GM19099 (cell line): Measurements from ENCODE around the gene ELMO1.

Experiments
- POLR2A ChIP-seq: IDR thresholded peaks from 3 replicates; pipeline ENCODE4 v1.6.1; 2011; ENCODE audit warnings: low read depth; ENCODE audit not compliant: insufficient read length; ENCODE audit errors: extremely low read depth

The ELMO1 gene

DNA sequence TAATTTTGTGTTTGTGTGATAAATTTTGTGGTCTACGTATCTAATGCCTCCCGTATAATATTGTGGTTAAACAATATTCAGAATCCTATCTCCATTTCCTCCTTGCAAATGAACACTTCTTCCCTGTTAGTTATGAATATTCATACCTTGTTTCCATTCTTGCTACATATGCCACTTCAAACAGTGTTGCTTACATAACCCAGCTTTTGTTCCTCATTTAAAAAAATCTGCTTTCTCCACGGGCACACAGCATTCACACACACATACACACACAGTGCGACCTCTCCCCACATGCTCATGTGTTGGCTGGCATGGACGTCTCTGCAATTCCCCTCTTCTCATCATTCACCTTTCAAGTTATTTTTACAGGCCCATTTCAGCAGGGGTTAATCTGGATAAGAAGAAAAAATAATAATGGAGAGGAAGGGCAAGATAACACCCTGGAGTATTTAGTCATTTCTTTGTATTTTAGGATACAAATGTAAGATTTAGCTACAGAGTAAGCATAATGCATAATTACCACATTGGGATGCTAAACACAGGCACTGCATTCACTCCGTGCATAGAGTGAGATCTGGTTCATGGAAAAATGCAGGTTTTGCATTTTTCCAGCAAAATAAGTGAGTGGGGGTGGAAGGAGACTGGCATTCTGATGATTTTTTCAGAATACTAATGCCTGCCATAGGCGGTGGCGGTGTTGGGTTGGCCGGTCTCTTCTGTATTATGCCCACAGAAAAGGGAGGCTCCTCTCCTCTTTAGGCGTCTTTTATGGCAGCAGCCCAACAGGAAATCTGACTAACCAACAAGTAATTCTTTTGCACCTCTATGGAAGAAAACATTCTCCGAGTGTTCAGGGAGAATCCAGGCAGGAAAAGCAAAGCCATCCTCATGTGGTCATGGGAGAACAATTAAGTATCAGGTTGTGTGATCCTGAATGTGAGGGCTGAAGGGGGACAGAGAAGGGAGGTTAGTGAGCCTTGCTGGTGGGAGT, 31.7 kb upstream of the ELMO1 start:
- TF ChIP-seq POLR2A = no peak

DNA sequence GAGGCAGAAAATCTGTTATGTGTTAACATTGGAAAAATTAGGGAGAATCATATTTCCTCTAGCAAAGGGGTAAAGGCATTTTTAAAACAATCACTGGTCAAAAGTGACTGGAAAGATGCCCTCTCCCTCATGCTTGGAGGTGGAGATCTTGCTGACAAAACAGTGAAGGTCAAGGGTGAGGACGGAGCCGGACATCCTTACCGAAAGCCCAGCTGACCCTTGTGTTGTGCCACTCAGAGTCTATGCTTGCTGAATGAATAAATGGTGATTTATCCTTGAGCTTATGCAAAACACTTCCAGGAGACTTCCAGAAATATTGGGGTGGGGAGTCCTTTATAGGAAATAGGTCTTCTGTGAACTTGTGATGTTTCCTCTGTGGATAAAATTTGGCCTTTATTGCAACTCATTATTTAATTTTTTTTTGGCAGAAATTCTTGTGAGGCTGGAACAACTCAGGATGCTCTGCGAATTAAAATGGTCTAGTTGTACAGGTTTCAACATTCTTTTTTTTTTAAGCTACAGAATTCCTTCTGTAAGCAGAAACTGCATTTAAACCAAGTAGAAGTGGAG, 28.3 kb upstream of the ELMO1 start:
- TF ChIP-seq POLR2A = no peak

- TF ChIP-seq POLR2A = no peak
These were observed 27.8 kb upstream of the ELMO1 start for GRCh38 chr7:37476428-37476827.

DNA sequence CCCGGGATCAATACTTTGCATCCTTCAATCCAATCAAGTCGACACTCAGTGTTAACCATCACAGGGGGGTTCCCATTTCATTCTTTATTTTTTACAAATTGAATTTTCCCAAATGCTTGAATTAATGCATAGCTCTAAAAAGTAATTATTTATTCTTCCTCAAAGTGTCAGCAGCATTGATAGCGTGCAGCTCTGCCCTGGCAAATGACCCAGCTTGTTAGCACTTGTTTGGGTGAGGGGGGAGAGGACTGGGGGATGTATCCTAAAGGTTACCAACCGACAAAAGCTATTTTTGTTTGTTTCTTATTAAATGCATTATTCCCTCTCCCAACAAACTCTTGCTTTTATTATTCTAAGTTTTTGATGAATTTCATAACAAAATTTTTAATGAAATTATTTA, 27.0 kb upstream of the ELMO1 start:
- TF ChIP-seq POLR2A = no peak

- no peak for TF ChIP-seq POLR2A
These were observed 23.0 kb upstream of the ELMO1 start for GRCh38 chr7:37471619-37472018.

DNA sequence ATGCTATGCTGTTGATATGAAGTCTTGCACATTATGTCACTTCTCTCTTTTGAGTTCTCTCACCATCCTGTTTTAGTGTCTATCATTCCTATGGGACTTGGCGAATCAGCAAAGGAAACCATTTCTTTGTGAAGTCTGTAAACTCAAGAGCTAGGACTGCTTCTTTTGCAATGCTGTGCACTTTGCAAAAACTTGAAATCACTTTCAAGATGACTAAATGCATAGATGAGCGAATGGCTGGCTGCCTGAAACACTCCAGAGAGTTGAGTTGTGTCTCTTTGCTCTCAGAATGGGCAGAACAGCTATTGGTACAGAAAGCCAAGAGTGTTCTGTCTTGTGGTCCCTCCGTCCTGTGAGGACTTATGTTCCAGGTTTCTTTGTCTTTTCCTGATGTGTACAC, 18.3 kb upstream of the ELMO1 start:
- TF ChIP-seq POLR2A = no peak

- no peak for TF ChIP-seq POLR2A
These were observed 13.5 kb upstream of the ELMO1 start for GRCh38 chr7:37462138-37462537.

DNA sequence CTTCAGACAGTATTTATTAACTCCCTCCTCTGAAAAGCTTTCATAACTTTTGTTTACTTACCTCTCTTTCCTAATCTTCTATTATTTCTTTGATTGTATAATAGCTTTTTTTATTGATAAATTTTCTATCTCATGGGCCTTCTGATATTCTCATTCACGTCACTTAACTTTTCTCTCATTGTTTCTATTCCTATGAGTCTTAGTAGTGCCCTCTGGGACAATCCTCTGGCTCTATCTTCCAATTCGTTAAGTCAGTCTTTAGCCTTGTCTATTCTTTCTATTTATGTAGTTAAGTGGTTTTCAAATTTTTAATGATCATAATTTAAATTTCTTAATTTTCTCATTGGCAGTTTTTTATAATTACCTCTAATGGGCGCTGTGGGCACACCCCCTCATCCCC, 6.4 kb upstream of the ELMO1 start:
- no peak for TF ChIP-seq POLR2A

DNA sequence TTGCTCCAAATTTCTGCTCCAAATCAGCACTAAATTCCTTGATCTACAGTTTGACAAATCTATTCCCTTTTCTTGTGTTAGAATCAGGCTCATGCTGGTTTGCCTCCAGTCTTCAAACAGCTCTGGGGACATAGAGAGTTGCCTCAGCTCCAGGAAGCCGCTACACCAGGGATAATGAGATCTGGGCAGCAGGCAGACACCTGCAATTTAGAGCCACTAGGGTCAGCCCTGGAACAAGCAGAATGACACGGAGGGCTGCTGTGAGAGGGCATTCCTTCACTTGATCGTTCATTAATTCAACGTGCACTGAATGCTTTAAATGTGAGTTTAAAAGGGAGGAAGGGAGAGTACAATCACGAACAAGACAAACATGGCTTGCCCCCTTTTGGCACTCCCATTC, 3.7 kb upstream of the ELMO1 start:
- TF ChIP-seq POLR2A = no peak

- TF ChIP-seq POLR2A = no peak
These were observed 1.4 kb upstream of the ELMO1 start for GRCh38 chr7:37450035-37450434.

GRCh38 chr7:37449621-37450020, 957 bp upstream of the ELMO1 start:
- TF ChIP-seq POLR2A = no peak

DNA sequence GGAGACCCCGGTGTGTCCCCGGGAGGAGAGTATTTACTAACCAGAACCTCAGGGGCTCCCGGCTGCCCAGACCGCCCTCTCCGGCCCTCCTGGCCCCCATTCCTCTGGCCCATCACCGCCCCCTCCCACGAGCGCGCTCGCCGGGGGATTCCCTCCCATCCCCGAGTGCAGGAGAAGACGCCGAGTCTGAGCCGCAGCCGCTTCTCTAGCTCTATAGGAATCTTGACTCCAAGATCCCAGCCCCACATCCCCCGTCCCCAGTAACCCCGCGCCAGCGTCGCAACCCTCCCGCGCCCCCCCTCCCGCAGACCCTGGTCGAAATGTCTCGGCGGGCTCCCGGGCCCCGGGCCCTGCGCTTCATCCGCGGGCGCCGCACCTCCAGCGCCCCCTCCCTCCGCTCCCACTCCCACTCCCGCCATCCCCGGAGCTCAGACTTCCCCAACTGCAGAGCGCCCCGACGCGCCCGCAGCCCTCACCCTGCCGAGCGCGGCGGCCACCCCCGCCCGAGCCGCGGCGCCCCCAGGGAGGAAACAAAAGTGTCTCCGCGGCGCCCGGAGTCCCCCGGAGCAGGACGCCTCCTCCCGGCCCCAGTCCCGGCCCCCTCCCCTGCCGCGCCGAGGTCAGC, 541 bp downstream of the ELMO1 start:
- TF ChIP-seq POLR2A = no peak

DNA sequence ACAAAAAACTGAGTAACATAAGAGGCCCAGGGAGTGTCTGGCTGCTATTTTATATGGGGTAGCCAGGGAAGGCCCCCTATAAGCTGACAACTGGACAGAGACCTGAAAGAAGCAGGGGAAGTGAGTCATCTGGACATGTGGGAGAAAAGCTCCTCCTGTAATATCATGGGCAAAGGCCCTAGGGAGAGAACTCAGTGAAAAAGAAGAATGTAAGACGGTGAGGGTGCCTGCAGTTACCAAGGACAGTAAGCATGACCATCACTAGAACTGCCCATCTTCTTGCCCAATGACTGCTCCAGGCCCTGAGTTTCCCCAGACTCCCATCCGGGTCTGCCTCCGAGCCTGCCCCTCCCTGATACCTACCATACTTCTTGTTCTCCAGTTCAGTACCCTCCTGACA, 2.3 kb downstream of the ELMO1 start:
- TF ChIP-seq POLR2A = no peak

DNA sequence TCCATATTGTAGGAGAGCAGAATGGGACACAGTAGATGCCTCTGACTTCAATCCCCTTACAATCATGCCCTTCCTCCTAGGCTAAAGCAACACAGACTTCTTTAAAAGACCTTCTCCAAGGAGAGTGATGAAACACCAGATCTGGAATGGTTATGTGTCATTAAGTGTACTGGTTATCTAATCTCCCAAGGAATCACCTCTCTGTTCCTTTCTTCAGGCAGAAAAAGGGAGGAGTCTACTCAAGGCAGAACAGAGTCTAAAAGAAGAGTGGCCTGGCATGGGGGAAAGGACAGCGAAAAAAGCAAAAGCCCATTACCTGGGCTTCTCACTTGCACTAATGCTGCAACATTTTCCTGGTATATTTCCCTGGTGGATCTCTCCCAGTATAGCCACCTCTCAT, 2.9 kb downstream of the ELMO1 start:
- no peak for TF ChIP-seq POLR2A

GRCh38 chr7:37445064-37445723, 3.5 kb downstream of the ELMO1 start:
- TF ChIP-seq POLR2A = no peak
